Neuronal stem cell (in vitro differentiated cells): ENCODE data around the gene LRRC2.

Experiments
- DNase-seq: peaks from one replicate; pipeline ENCODE4 v3.0.0-alpha.2; 2013; ENCODE audit warnings: low spot score
- H2AFZ ChIP-seq: one replicate; pipeline ENCODE4 v1.6.1; 2013; ENCODE audit warnings: mild to moderate bottlenecking, low read length, inconsistent platforms
- H2AK5ac ChIP-seq: 2 replicates; pipeline ENCODE4 v1.6.1; 2013; ENCODE audit warnings: low read depth, mild to moderate bottlenecking, inconsistent platforms, low read length, moderate library complexity, mixed read lengths
- H2BK120ac ChIP-seq: 2 replicates; pipeline ENCODE4 v1.6.1; 2013; ENCODE audit warnings: low read depth, mild to moderate bottlenecking, inconsistent platforms, low read length, moderate library complexity, mixed read lengths
- H2BK12ac ChIP-seq: one replicate; pipeline ENCODE4 v1.6.1; 2013; ENCODE audit warnings: low read length, inconsistent platforms
- H2BK15ac ChIP-seq: 2 replicates; pipeline ENCODE4 v1.6.1; 2013; ENCODE audit warnings: mild to moderate bottlenecking, low read length, inconsistent platforms, mixed read lengths
- H2BK5ac ChIP-seq: one replicate; pipeline ENCODE4 v1.6.1; 2013; ENCODE audit warnings: inconsistent platforms, mild to moderate bottlenecking, low read length, moderate library complexity
- H3K14ac ChIP-seq: one replicate; pipeline ENCODE4 v1.6.1; 2013; ENCODE audit warnings: low read length, inconsistent platforms
- H3K18ac ChIP-seq: 2 replicates; pipeline ENCODE4 v1.6.1; 2013; ENCODE audit warnings: low read length, inconsistent platforms
- H3K23ac ChIP-seq: 2 replicates; pipeline ENCODE4 v1.6.1; 2013; ENCODE audit warnings: low read depth, mild to moderate bottlenecking, mixed read lengths, low read length, inconsistent platforms; ENCODE audit not compliant: poor library complexity
- H3K27ac ChIP-seq: replicated peaks from 3 replicates; pipeline ENCODE4 v1.5.1; 2013; ENCODE audit warnings: low read length, inconsistent platforms
- H3K27me3 ChIP-seq, 3 experiments: 2 replicates each; pipeline ENCODE4 v1.6.1; 2013; ENCODE audit warnings: low read length in 3 of 3, mild to moderate bottlenecking in 2 of 3, inconsistent platforms in 1 of 3, low read depth in 1 of 3, mixed read lengths in 1 of 3, moderate library complexity in 1 of 3; ENCODE audit not compliant: control insufficient read depth in 3 of 3, insufficient read depth in 3 of 3
- H3K36me3 ChIP-seq, 2 donors: replicated peaks in 1 of 2; 2 replicates each; pipeline ENCODE4 v1.6.1; 2013; ENCODE audit warnings: low read length in 2 of 2; ENCODE audit not compliant: control insufficient read depth in 2 of 2, insufficient read depth in 2 of 2
- H3K4ac ChIP-seq: 2 replicates; pipeline ENCODE4 v1.6.1; 2013; ENCODE audit warnings: inconsistent platforms, mild to moderate bottlenecking, low read length, moderate library complexity
- H3K4me1 ChIP-seq, 2 donors: 1 replicate in 1 of 2; 2 replicates in 1 of 2; pipeline ENCODE4 v1.6.1; 2013; ENCODE audit warnings: low read length in 2 of 2, low read depth in 1 of 2; ENCODE audit not compliant: control insufficient read depth in 2 of 2, insufficient read depth in 1 of 2
- H3K4me2 ChIP-seq: one replicate; pipeline ENCODE4 v1.6.1; 2013; ENCODE audit warnings: mild to moderate bottlenecking, low read length, inconsistent platforms; ENCODE audit not compliant: insufficient read depth, poor library complexity, severe bottlenecking
- H3K4me3 ChIP-seq, 2 donors: 2 replicates each; pipeline ENCODE4 v1.5.1; 2013; ENCODE audit warnings: low read length in 2 of 2, mild to moderate bottlenecking in 2 of 2, inconsistent platforms in 1 of 2, moderate library complexity in 1 of 2
- H3K79me1 ChIP-seq: one replicate; pipeline ENCODE4 v1.6.1; 2013; ENCODE audit warnings: low read depth, mild to moderate bottlenecking, inconsistent platforms, low read length, moderate library complexity
- H3K9ac ChIP-seq: one replicate; pipeline ENCODE4 v1.6.1; 2013; ENCODE audit warnings: mild to moderate bottlenecking, low read depth, low read length, inconsistent platforms; ENCODE audit not compliant: poor library complexity
- H3K9me3 ChIP-seq, 2 donors: replicated peaks in 1 of 2; 2 replicates each; pipeline versions ENCODE3 to v1.6.1; 2013; ENCODE audit warnings: low read length in 2 of 2, mild to moderate bottlenecking in 2 of 2, inconsistent platforms in 1 of 2, low read depth in 1 of 2, mixed read lengths in 1 of 2, moderate library complexity in 1 of 2; ENCODE audit not compliant: control insufficient read depth in 2 of 2, insufficient read depth in 1 of 2
- H4K8ac ChIP-seq: one replicate; pipeline ENCODE4 v1.6.1; 2013; ENCODE audit warnings: low read depth, mild to moderate bottlenecking, inconsistent platforms, low read length, moderate library complexity
- H4K91ac ChIP-seq: one replicate; pipeline ENCODE4 v1.6.1; 2013; ENCODE audit warnings: low read length, low read depth, mild to moderate bottlenecking, inconsistent platforms; ENCODE audit not compliant: poor library complexity
- WGBS, 2 donors: extraction: QIAGEN DNeasy Blood & Tissue Kit; methylation state at CpG; one replicate each; pipeline ENCODE4 v1.1.7; 2013; ENCODE audit warnings: missing lambda C conversion rate in 2 of 2, mixed read lengths in 1 of 2; ENCODE audit not compliant: insufficient read length in 2 of 2, insufficient replicate concordance in 1 of 2; ENCODE audit errors: extremely low coverage in 2 of 2; 5-methylcytosine and 5-hydroxymethylcytosine counted together

LRRC2 gene

DNA sequence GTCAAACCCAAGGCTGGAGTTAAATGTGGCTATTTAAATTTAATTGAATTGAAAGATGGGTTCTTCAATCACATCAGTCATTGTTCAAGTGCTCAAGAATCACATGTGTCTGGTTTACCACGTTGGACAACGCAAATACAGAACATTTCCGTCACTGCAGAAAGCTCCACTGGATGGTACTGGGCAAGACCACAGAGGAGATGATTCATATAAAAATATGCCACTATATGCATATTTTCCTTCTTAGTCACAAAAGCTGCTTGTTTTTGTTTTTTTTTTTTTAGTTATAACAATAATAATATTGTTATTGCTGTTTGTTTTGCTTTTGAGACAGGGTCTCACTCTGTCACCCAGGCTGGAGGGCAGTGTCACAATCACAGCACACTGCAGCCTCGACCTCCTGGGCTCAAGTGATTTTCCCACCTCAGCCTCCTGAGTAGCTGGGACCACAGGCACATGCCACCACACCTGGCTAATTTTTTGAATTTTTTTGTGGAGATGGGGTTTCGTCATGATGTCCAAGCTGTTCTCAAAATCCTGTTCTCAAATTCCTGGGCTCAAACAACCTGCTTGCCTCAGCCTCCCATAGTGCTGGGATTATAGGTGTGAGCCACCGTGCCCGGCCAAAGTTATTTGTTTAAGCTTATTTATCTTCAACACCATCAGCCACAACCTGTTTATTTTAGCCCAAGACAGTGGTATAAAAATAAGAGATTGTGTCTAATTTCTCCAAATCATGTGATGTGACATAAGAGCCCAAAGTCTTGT, 48.9 kb downstream of the LRRC2 start:
- no peak overlapping the region for H3K14ac ChIP-seq
- no peak overlapping the region for H3K27ac ChIP-seq
- H3K9ac ChIP-seq = no peak overlapping the region
- no peak overlapping the region for H3K4me3 ChIP-seq
- no peak for DNase-seq
- H3K4me2 ChIP-seq = no peak overlapping the region
- no peak overlapping the region for H2BK5ac ChIP-seq
- no peak overlapping the region for H2BK120ac ChIP-seq
- no CpG with 5 or more reads among the region's 7 CpGs for WGBS, 2 donors
- no peaks in the 10 kb centered on the region for H3K36me3 ChIP-seq
- no peak overlapping the region for H2AK5ac ChIP-seq
- H3K79me1 ChIP-seq = no peaks in the 10 kb centered on the region
- no peak overlapping the region for H3K4ac ChIP-seq
- no peaks in the 10 kb centered on the region for H3K9me3 ChIP-seq
- H2AFZ ChIP-seq = no peak overlapping the region
- no peaks in the 10 kb centered on the region for H3K4me1 ChIP-seq
- H3K23ac ChIP-seq = no peak overlapping the region
- no peak overlapping the region for H2BK12ac ChIP-seq
- H2BK15ac ChIP-seq = no peak overlapping the region
- no peak overlapping the region for H4K8ac ChIP-seq
- H4K91ac ChIP-seq = no peak overlapping the region
- H3K18ac ChIP-seq = no peak overlapping the region
- no peaks in the 10 kb centered on the region for H3K27me3 ChIP-seq

DNA sequence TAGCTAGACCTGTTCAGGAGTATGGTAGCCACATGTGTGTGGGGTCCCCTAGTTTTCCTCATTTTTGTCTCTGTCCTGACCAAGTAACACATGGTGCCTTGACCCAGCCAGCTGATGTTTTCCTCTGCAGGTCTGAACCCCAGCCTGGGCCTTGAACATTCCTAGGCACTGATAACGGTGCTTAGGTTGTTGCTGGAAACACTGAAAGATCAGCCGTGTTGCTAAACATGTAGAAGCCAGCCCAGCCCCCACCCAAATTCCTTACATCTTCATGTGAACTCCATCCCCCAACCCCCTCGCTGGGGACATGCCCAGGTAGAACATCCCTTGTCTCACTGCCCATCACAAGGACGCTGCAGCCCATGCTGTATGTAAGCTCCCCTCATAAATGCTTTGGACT, 49.6 kb downstream of the LRRC2 start:
- H3K36me3 ChIP-seq = no peaks in the 10 kb centered on the region
- H4K8ac ChIP-seq = no peak overlapping the region
- H3K79me1 ChIP-seq = no peaks in the 10 kb centered on the region
- no peak overlapping the region for H4K91ac ChIP-seq
- H3K9ac ChIP-seq = no peak overlapping the region
- H3K4me1 ChIP-seq = no peaks in the 10 kb centered on the region
- no peak overlapping the region for H3K4me3 ChIP-seq
- no peak overlapping the region for H2BK5ac ChIP-seq
- no peak overlapping the region for H3K23ac ChIP-seq
- H3K18ac ChIP-seq = no peak overlapping the region
- H2AK5ac ChIP-seq = no peak overlapping the region
- H3K27me3 ChIP-seq = no peaks in the 10 kb centered on the region
- no peak overlapping the region for H2BK15ac ChIP-seq
- no peak for DNase-seq
- H3K4me2 ChIP-seq = no peak overlapping the region
- no peak overlapping the region for H3K4ac ChIP-seq
- H3K27ac ChIP-seq = no peak overlapping the region
- no peak overlapping the region for H3K14ac ChIP-seq
- no peak overlapping the region for H2BK12ac ChIP-seq
- H2AFZ ChIP-seq = no peak overlapping the region
- no CpG with 5 or more reads among the region's 4 CpGs for WGBS, 2 donors
- no peaks in the 10 kb centered on the region for H3K9me3 ChIP-seq
- H2BK120ac ChIP-seq = no peak overlapping the region

DNA sequence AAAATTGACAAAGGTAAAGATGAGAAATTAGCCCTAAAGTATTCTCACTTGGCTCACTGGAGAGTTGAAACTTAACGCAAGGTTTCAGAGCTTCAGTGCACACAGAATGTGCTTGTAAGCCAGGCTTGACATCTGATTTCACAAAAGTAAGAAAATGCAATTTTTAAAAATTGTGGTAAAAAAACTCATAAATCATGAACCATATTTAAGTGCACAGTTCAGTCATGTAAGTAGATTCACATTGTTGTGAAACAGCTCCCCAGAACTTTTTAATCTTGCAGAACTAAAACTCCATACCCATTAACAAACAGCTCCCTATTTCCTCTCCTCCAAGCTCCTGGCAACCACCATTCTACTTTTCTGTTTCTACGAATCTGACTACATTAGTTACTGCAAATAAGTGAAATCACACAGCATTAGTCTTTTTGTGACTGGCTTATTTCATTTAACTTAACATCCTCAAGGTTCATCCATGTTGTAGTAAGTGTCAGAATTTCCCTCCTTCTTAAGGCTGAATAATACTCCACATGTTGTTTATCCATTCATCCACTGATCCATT, 53.8 kb downstream of the LRRC2 start:
- no peak overlapping the region for H3K9ac ChIP-seq
- no peak overlapping the region for H2BK120ac ChIP-seq
- H2BK5ac ChIP-seq = no peak overlapping the region
- no peak overlapping the region for H4K91ac ChIP-seq
- H3K4me1 ChIP-seq = no peaks in the 10 kb centered on the region
- H2AFZ ChIP-seq = no peak overlapping the region
- no peak overlapping the region for H3K4me3 ChIP-seq
- no peak overlapping the region for H3K14ac ChIP-seq
- H3K79me1 ChIP-seq = no peaks in the 10 kb centered on the region
- H3K36me3 ChIP-seq = no peaks in the 10 kb centered on the region
- H3K23ac ChIP-seq = no peak overlapping the region
- H3K27ac ChIP-seq = no peak overlapping the region
- H4K8ac ChIP-seq = no peak overlapping the region
- H3K9me3 ChIP-seq = no peaks in the 10 kb centered on the region
- no peak for DNase-seq
- H2BK15ac ChIP-seq = no peak overlapping the region
- H3K18ac ChIP-seq = no peak overlapping the region
- no peak overlapping the region for H2AK5ac ChIP-seq
- H3K27me3 ChIP-seq = no peaks in the 10 kb centered on the region
- no peak overlapping the region for H3K4ac ChIP-seq
- H3K4me2 ChIP-seq = no peak overlapping the region
- no peak overlapping the region for H2BK12ac ChIP-seq
- no CpG with 5 or more reads among the region's 2 CpGs for WGBS, 2 donors

DNA sequence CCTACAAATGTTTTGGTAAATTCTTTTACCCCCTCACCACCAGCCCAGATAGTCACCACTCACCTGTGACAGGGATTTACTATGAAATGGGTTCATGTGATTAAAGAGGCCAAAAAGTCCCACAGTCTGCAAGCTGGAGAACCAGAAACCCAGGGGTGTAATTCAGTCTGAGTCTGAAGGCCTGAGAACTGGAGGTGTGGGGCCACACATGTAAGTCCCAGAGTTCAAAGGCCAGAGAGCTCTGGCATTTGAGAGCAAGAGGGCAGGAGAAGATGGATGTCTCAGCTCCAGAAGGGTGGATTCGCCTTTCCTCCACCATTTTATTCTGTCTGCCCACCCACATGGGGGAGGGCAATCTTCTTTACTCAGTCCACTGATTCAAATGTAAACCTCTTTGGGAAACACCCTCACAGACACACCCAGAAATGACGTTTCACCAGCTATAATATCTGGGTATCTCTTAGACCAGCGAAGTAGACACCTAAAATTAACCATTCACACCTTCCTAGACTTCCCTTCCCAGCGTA, 56.4 kb downstream of the LRRC2 start:
- Histone ChIP-seq H2BK15ac (no peak overlapping the region), H3K79me1 (no peaks in the 10 kb centered on the region), H3K27me3 (no peaks in the 10 kb centered on the region), H2BK5ac (no peak overlapping the region), H4K91ac (no peak overlapping the region), H2BK120ac (no peak overlapping the region), H3K4ac (no peak overlapping the region), H3K36me3 (no peaks in the 10 kb centered on the region), H3K14ac (no peak overlapping the region), H3K4me2 (no peak overlapping the region), H3K23ac (no peak overlapping the region), H4K8ac (no peak overlapping the region), H3K9ac (no peak overlapping the region), H2BK12ac (no peak overlapping the region), H3K18ac (no peak overlapping the region), H3K9me3 (no peaks in the 10 kb centered on the region), H3K27ac (no peak overlapping the region), H3K4me3 (no peak overlapping the region), H3K4me1 (peaks cover 0 to 1% of the 10 kb centered on the region in 2 donors), H2AK5ac (no peak overlapping the region), H2AFZ (no peak overlapping the region)
- no CpG with 5 or more reads among the region's 4 CpGs for WGBS, 2 donors
- no peak for DNase-seq
